Spleen (tissue), 11 donors: ENCODE measurements around the gene DKK3. TPM values are rescaled to one million over a fixed set of nuclear protein-coding genes. Genes with fewer than 3 reads are reported as not detected.

ENCODE experiments used
- DNase-seq: peaks from one replicate; pipeline ENCODE4 v3.0.0-alpha.2; 2020
- H3K27ac ChIP-seq, 8 donors: fragments of 200-600 bp; sonication (generic) in 7 of 8; 1 replicate in 4 of 8; 2 replicates in 4 of 8; pipeline versions ENCODE4 v1.5.0 to v1.8.0; 2016 to 2021; ENCODE audit warnings: inconsistent platforms in 4 of 8, mild to moderate bottlenecking in 4 of 8, moderate library complexity in 1 of 8
- H3K27me3 ChIP-seq, 7 donors: fragments of 200-600 bp; sonication (generic) in 6 of 7; replicated peaks in 1 of 7; 1 replicate in 4 of 7; 2 replicates in 3 of 7; pipeline versions ENCODE4 v1.5.0 to v1.8.0; 2016 to 2021; ENCODE audit warnings: inconsistent platforms in 3 of 7, mild to moderate bottlenecking in 1 of 7
- H3K36me3 ChIP-seq, 6 donors: fragments of 200-600 bp; sonication (generic) in 5 of 6; 1 replicate in 4 of 6; 2 replicates in 2 of 6; pipeline versions ENCODE4 v1.5.0 to v1.8.0; 2016 to 2021; ENCODE audit warnings: inconsistent platforms in 2 of 6
- H3K4me1 ChIP-seq, 6 donors: fragments of 200-600 bp; sonication (generic) in 5 of 6; 1 replicate in 3 of 6; 2 replicates in 3 of 6; pipeline versions ENCODE4 v1.5.0 to v1.8.0; 2016 to 2021; ENCODE audit warnings: inconsistent platforms in 3 of 6
- H3K4me3 ChIP-seq, 8 donors: fragments of 200-600 bp; sonication (generic) in 7 of 8; 1 replicate in 4 of 8; 2 replicates in 4 of 8; pipeline versions ENCODE4 v1.5.0 to v1.8.0; 2016 to 2021; ENCODE audit warnings: inconsistent platforms in 4 of 8, mild to moderate bottlenecking in 4 of 8, moderate library complexity in 2 of 8
- H3K9me3 ChIP-seq, 8 donors: fragments of 200-600 bp; sonication (generic) in 7 of 8; 1 replicate in 4 of 8; 2 replicates in 4 of 8; pipeline versions ENCODE4 v1.5.0 to v1.8.0; 2016 to 2021; ENCODE audit warnings: inconsistent platforms in 4 of 8
- POLR2A ChIP-seq, 3 donors: fragments of 450-650 bp; IDR thresholded peaks; one replicate each; pipeline ENCODE4 v1.5.1; 2017; ENCODE audit warnings: antibody characterized with exemption in 3 of 3, mild to moderate bottlenecking in 1 of 3
- POLR2AphosphoS5 ChIP-seq, 3 donors: sonication (generic); formaldehyde crosslinking; IDR thresholded peaks; one replicate each; pipeline ENCODE4 v1.5.1; 2017; ENCODE audit warnings: antibody characterized with exemption in 3 of 3
- WGBS, 5 donors: extraction: QIAGEN DNeasy Blood & Tissue Kit in 3 of 5; methylation state at CpG; one replicate each; pipeline versions ENCODE4 v1.1.5 to v1.1.7; 2013 to 2018; 5-methylcytosine and 5-hydroxymethylcytosine counted together
- intact Hi-C: fragments of 100-400 bp; cut with DNase I; formaldehyde crosslinking; loops from one replicate; pipeline ENCODE4 v1.15.0; 2023; ENCODE audit warnings: low total_unique reads
- polyA plus RNA-seq, 3 donors: library from polyadenylated mRNA; stranded (reverse); fragments of 200-250 nt; gene quantifications; one replicate each; pipeline ENCODE4 v1.2.1, GENCODE V29; 2013
- total RNA-seq, 7 donors: library from RNA; depleted of rRNA in 3 of 7; stranded (reverse); fragments of >200 nt in 3 of 7; fragmentation: NEBNext Ultra II Directional in 4 of 7; extraction: Animal tissue kit (Norgen Biotek cat#: 25700) in 4 of 7; gene quantifications; one replicate each; pipeline versions ENCODE4 v1.1.0 to v1.2.1, GENCODE V29; 2016 to 2021
- TF ChIP-seq, protein P1 (sequence below), 11 experiments: fragments of 200-600 bp in 7 of 11; fragments of 450-650 bp in 4 of 11; sonication (generic) in 4 of 11; IDR thresholded peaks in 8 of 11; conservative IDR thresholded peaks in 3 of 11; 1 replicate in 7 of 11; 2 replicates in 4 of 11; pipeline versions ENCODE4 v1.4.0 to v1.8.0; 2016 to 2021; ENCODE audit warnings: antibody characterized with exemption in 11 of 11, inconsistent platforms in 4 of 11, mild to moderate bottlenecking in 1 of 11
- donor health status: healthy with polysubstance abuse.
- donor health status: DM: no; HTN: no; CAD: no; lungs with moderate emphysema.
- donor health status: DM: no; HTN: no; CAD: no.
- donor health status: Bipolar disorder and iron deficiency.
- donor health status: healthy.
- donor health status: DM: no; HTN: no; CAD: no.
- donor health status: DM: yes; HTN: yes; CAD: no.

DKK3 gene
- total and polyA plus RNA-seq, 10 donors = 8.6 to 111 (median 45.9) TPM

DNA sequence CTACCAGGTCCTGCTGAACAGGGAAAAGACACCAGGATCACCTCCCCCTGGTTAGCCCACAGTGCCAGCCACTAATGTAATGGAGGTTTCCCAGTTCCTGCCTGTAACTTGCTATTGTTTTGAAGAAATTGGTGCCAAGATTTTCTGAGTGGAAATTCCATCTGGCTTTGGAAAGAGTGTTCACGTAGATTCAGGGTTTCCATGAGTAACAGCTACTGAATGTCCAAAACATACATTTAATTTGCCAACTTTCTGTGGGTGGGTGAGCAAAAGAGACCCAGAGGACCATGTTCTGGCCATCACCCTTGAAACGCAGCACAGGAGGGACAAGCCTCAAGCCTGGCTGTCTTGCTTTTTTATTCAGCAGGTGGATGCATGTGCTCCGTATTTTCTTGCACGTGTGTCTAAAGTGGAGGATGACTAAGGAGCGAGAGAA, 8.8 kb upstream of the DKK3 start:
- Histone ChIP-seq H3K36me3 (no peaks in the 10 kb centered on the region), H3K4me1 (no peaks in the 10 kb centered on the region), H3K27me3 (peaks cover 0 to 21% (median 0%) of the 10 kb centered on the region in 7 donors), H3K9me3 (no peaks in the 10 kb centered on the region), H3K27ac (no peak overlapping the region), H3K4me3 (no peak overlapping the region)
- no peak for TF ChIP-seq POLR2A (IDR thresholded peaks at IDR 0.05)
- TF ChIP-seq POLR2AphosphoS5 (IDR thresholded peaks at IDR 0.05) = no peak
- TF ChIP-seq, protein P1, sequence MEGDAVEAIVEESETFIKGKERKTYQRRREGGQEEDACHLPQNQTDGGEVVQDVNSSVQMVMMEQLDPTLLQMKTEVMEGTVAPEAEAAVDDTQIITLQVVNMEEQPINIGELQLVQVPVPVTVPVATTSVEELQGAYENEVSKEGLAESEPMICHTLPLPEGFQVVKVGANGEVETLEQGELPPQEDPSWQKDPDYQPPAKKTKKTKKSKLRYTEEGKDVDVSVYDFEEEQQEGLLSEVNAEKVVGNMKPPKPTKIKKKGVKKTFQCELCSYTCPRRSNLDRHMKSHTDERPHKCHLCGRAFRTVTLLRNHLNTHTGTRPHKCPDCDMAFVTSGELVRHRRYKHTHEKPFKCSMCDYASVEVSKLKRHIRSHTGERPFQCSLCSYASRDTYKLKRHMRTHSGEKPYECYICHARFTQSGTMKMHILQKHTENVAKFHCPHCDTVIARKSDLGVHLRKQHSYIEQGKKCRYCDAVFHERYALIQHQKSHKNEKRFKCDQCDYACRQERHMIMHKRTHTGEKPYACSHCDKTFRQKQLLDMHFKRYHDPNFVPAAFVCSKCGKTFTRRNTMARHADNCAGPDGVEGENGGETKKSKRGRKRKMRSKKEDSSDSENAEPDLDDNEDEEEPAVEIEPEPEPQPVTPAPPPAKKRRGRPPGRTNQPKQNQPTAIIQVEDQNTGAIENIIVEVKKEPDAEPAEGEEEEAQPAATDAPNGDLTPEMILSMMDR (IDR thresholded peaks at IDR 0.05 in 8 of 11, conservative IDR thresholded peaks at IDR 0.05 in 3 of 11) = no peak
- intact Hi-C loops = no loop called here
- 74 to 90% (median 77%) methylated on average over 5 of the region's 5 CpGs for WGBS, 5 donors
- no peak for DNase-seq

DNA sequence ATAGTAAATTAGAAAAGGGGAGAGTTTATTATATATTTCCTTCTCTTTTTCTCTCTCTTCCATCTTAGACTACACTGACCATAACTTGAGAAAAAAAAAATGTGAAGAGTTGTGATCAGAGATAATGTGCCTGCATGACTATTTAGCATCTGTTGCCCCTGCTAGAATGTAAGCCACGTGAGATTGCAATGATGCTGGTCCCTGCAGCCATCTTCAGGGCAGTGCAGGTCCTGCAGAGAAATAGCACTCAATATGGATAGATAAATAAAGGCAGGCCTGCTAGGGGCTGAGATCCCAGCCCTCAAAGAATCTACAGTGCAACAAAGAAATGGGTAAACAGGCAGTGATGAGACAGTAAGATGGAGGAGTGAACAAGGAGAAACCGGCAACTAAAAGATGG, 7.8 kb upstream of the DKK3 start:
- Histone ChIP-seq H3K9me3 (no peaks in the 10 kb centered on the region), H3K36me3 (no peaks in the 10 kb centered on the region), H3K27ac (no peak overlapping the region), H3K27me3 (peaks cover 0 to 31% (median 0%) of the 10 kb centered on the region in 7 donors), H3K4me1 (no peaks in the 10 kb centered on the region), H3K4me3 (no peak overlapping the region)
- no peak for DNase-seq
- intact Hi-C loops = no loop called here
- no peak for TF ChIP-seq POLR2AphosphoS5 (IDR thresholded peaks at IDR 0.05)
- TF ChIP-seq, protein P1 (IDR thresholded peaks at IDR 0.05 in 8 of 11, conservative IDR thresholded peaks at IDR 0.05 in 3 of 11) = no peak
- no peak for TF ChIP-seq POLR2A (IDR thresholded peaks at IDR 0.05)
- WGBS, 5 donors = 72 to 82% (median 81%) methylated on average over 2 of the region's 2 CpGs

DNA sequence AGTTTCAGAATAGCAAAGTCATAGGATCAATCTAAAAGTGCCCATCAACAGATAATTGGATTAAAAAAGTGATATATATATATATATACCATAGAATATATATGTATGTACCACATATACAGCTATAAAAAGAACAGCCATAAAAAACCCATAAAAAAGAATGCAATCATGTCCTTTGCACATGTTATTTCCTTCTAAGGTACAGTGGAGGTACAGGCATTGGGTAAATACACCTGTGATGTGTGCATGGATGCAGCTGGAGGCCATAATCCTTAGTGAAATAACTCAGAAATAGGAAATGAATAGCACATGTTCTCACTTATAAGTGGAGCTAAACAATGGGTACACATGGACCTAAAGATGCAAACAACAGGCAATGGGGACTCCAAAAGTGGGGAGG, 7.1 kb upstream of the DKK3 start:
- Histone ChIP-seq H3K27me3 (peaks cover 0 to 39% (median 2%) of the 10 kb centered on the region in 7 donors), H3K4me1 (no peaks in the 10 kb centered on the region), H3K9me3 (no peaks in the 10 kb centered on the region), H3K27ac (no peak overlapping the region), H3K4me3 (no peak overlapping the region), H3K36me3 (no peaks in the 10 kb centered on the region)
- no peak for DNase-seq
- intact Hi-C loops = no loop called here
- TF ChIP-seq, protein P1 (IDR thresholded peaks at IDR 0.05 in 8 of 11, conservative IDR thresholded peaks at IDR 0.05 in 3 of 11) = no peak
- no peak for TF ChIP-seq POLR2A (IDR thresholded peaks at IDR 0.05)
- no peak for TF ChIP-seq POLR2AphosphoS5 (IDR thresholded peaks at IDR 0.05)

DNA sequence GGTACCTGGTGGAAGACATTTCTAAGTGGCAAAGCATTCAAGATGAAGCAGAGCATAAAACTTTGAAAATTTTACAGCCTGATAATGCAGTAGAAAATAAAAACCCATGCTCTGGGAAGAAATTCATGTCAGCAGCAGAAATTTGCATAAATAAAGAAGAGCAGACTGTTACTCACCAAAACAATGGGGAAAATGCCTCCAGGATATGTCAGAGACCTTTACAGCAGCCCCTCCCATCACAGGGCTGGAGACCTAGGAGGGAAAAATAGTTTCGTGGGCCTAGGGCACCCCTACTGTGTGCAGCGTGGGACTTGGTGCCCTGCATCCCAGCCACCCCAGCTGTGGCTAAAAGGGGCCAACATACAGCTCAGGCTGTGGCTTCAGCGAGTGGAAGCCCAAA, 5.4 kb upstream of the DKK3 start:
- H3K4me1 ChIP-seq = peaks cover 0 to 7% (median 3%) of the 10 kb centered on the region in 6 donors
- H3K27me3 ChIP-seq = peaks cover 0 to 56% (median 12%) of the 10 kb centered on the region in 7 donors
- TF ChIP-seq, protein P1 (IDR thresholded peaks at IDR 0.05 in 8 of 11, conservative IDR thresholded peaks at IDR 0.05 in 3 of 11) = no peak
- TF ChIP-seq POLR2A (IDR thresholded peaks at IDR 0.05) (no peak), POLR2AphosphoS5 (IDR thresholded peaks at IDR 0.05) (no peak)
- no peak overlapping the region for H3K4me3 ChIP-seq
- 74 to 89% (median 82%) methylated on average over 3 of the region's 3 CpGs for WGBS, 5 donors
- no peak overlapping the region for H3K27ac ChIP-seq
- no peaks in the 10 kb centered on the region for H3K9me3 ChIP-seq
- no peaks in the 10 kb centered on the region for H3K36me3 ChIP-seq
- intact Hi-C loops = no loop called here
- no peak for DNase-seq
